Fibroblast of skin of back (primary cell): ENCODE data around the gene CPNE9. TPM values are rescaled to one million over a fixed set of nuclear protein-coding genes. Genes with fewer than 3 reads are reported as not detected.

ENCODE experiments used
- DNase-seq: peaks from one replicate; pipeline ENCODE4 v3.0.0-alpha.2; 2013
- polyA plus RNA-seq, 2 experiments: library from polyadenylated mRNA; unstranded; fragments of 120-200 nt; gene quantifications; one replicate each; pipeline ENCODE4 v1.2.1, GENCODE V29; 2013; ENCODE audit not compliant: insufficient read length in 2 of 2

CPNE9 gene
- polyA plus RNA-seq (2013, experiment 1 of 2; ENCODE audit: insufficient read length): not detected
- polyA plus RNA-seq (2013, experiment 2 of 2; ENCODE audit: insufficient read length): not detected

GRCh38 chr3:9703736-9704346 lies at the start of gene CPNE9:
TSS of gene CPNE9 (plus strand) at chr3:9703833. CDS start at chr3:9703997, 164 bp downstream.
- DNase-seq: no peak

- no peak for DNase-seq
Observed at GRCh38 chr3:9659849-9660248, 43.8 kb upstream of the CPNE9 start.

GRCh38 chr3:9660972-9661371 lies 42.7 kb upstream of the CPNE9 start:
- no peak for DNase-seq

- DNase-seq: no peak
Observed at GRCh38 chr3:9664119-9664751, 39.4 kb upstream of the CPNE9 start.

GRCh38 chr3:9666704-9667445 lies 36.8 kb upstream of the CPNE9 start:
- DNase-seq: no peak

- DNase-seq: no peak
Observed at GRCh38 chr3:9669277-9669676, 34.4 kb upstream of the CPNE9 start.

- DNase-seq: no peak
Observed at GRCh38 chr3:9669720-9670432, 33.8 kb upstream of the CPNE9 start.

- no peak for DNase-seq
Observed at GRCh38 chr3:9673082-9673481, 30.6 kb upstream of the CPNE9 start.

GRCh38 chr3:9673752-9674151 lies 29.9 kb upstream of the CPNE9 start:
- DNase-seq: no peak

GRCh38 chr3:9675736-9676290 lies 27.8 kb upstream of the CPNE9 start:
- no peak for DNase-seq

GRCh38 chr3:9676785-9677184 lies 26.8 kb upstream of the CPNE9 start:
- no peak for DNase-seq

GRCh38 chr3:9678493-9678892 lies 25.1 kb upstream of the CPNE9 start:
- DNase-seq: no peak

- no peak for DNase-seq
Observed at GRCh38 chr3:9679476-9680080, 24.1 kb upstream of the CPNE9 start.

- no peak for DNase-seq
Observed at GRCh38 chr3:9681011-9681722, 22.5 kb upstream of the CPNE9 start.

GRCh38 chr3:9681723-9682081 lies 21.9 kb upstream of the CPNE9 start:
- DNase-seq: no peak

GRCh38 chr3:9682096-9682495 lies 21.5 kb upstream of the CPNE9 start:
- DNase-seq: no peak

- no peak for DNase-seq
Observed at GRCh38 chr3:9683426-9683825, 20.2 kb upstream of the CPNE9 start.

- no peak for DNase-seq
Observed at GRCh38 chr3:9685216-9686049, 18.2 kb upstream of the CPNE9 start.

- no peak for DNase-seq
Observed at GRCh38 chr3:9686050-9686550, 17.5 kb upstream of the CPNE9 start.

- no peak for DNase-seq
Observed at GRCh38 chr3:9686703-9687102, 16.9 kb upstream of the CPNE9 start.

- no peak for DNase-seq
Observed at GRCh38 chr3:9687514-9687913, 16.1 kb upstream of the CPNE9 start.
